ENCODE results near the gene IFIT5.
"Not testable (repeated sequence)": the region's sequence is repeated elsewhere in the genome, so short reads cannot be mapped to it uniquely, and the experiment has no call there.

IFIT5 gene

DNA sequence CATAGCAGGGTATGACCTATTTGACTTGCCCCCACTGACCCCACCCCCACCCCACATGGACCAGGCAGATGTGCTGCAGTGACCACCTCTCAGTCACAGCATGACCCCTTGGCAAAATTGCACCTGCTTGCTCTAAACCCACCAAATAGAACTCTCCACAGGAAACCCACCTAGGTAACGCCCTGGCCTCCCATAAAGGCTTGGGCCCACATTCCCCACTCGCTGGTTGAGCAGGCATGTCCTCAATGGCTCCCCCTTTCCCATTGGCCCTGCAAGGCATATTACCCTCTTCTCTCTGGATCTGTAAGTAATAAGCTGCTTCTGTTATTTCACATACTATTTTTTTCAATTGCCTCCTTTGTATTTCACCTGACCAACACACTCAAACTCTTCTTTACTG lies 19.2 kb upstream of the IFIT5 start:
- DNase-seq, result no peak

- no peak for DNase-seq
Observed at GRCh38 chr10:89398003-89398749, 16.2 kb upstream of the IFIT5 start.

- DNase-seq, result no peak
Observed at GRCh38 chr10:89399956-89400355, 14.4 kb upstream of the IFIT5 start.

- no peak for DNase-seq
Observed at GRCh38 chr10:89403043-89403442, 11.3 kb upstream of the IFIT5 start.

- no peak for DNase-seq
Observed at GRCh38 chr10:89404104-89405047, 10.0 kb upstream of the IFIT5 start.

- DNase-seq, result not testable (repeated sequence)
Observed at GRCh38 chr10:89406178-89406577, 8.2 kb upstream of the IFIT5 start.

- not testable (repeated sequence) for DNase-seq
Observed at GRCh38 chr10:89407792-89408191, 6.6 kb upstream of the IFIT5 start.

DNA sequence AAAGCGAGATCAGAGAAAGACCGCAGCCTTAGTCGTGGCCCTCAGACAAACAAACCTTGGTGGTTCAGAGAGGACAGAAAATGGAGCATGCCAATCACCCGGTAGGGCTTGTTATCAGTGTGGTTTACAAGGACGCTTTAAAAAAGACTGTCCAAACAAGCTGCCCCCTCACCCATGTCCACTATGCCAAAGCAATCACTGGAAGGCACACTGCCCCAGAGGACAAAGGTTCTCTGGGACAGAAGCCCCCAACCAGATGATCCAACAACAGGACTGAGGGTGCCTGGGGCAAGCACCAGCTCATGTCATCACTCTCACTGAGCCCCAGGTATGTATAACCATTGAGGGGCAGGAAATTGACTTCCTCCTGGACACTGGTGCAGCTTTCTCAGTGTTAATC lies 5.1 kb upstream of the IFIT5 start:
- DNase-seq, result not testable (repeated sequence)

GRCh38 chr10:89410551-89410950 lies 3.8 kb upstream of the IFIT5 start:
- DNase-seq, result not testable (repeated sequence)

DNA sequence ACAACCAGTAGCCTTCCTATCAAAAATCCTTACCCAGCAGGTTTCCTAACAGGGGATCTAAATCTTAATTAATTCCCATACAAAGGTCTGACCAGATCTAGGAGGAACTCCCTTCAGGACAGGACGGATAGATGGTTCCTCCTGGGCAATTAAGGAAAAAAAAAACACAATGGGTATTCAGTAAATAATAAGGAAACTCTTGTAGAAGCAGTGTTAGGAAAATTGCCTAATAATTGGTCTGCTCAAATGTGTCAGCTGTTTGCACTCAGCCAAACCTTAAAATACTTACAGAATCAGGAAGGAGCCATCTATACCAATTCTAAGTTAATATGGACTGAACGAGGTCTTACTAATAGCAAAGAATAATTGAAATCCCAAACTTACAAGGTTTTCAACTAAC lies 3.2 kb upstream of the IFIT5 start:
- DNase-seq, result not testable (repeated sequence)

- not testable (repeated sequence) for DNase-seq
Observed at GRCh38 chr10:89412276-89412675, 2.1 kb upstream of the IFIT5 start.

GRCh38 chr10:89413398-89413912 lies 913 bp upstream of the IFIT5 start:
- no peak for DNase-seq

DNA sequence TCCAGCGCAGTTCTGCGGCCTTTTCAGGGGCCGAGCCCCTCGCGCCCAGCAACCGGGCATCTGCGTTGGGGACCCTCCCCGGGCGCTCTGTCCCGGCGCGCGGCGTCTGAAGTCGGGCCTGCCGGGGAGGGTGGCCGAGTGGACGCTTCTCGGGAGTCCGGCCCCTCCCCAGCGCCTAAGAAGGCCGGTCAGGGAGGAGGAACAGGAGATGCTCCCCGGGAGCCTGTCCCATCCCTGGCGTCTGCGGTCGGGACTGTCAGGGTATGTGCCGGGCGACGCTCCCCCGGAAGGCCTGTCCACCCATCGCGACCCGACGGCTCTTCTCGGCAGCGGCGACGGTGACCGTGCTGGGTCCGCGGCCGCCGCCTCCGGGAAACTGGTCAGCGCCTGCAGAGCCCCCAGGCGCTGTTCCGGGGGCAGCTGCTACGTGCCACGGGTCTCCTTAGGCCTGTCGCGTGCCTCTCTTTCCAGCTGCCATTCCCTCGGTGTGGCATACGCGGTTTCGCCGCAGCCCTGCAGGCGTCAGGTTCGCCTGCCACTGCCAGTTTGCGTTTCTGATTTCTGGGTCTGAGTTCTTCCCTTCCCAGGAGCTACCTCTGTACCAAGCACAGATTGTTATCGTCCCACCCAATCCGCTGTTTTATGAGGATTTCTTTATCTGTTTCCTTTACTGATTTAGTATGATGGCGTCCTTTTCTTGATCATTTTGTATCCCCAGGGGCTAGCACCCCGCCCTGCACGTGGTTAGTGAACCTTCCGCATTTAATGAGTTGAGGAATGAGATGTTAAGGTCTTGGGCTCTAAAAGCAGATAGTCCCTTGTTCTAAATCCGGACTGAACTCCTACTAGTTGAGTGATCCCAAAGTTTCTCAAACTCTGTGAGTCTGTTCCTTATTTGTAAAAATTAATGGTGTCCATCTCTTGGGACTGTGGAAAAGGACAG lies 782 bp downstream of the IFIT5 start:
- peak; percentile 31 for DNase-seq

DNA sequence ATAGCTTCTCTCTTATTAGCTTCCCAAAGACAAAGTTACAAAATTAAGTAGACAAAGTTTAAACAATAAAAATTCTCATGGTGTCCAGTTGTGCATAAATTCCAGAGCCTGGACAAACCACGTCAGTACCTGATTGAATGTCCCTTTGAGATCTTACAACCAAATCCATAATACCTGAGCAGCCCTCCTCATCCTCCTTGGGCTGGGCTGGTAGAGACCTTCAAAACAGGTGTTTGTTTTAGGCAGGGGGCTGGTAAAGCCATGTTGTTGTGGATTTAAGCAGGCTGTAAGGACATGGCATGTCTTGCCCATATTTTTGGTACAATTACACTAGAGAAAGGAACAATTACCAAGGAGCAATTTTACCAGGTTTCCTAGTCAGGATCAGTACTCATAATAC lies 2.1 kb downstream of the IFIT5 start:
- no peak for DNase-seq

GRCh38 chr10:89419548-89419947 lies 5.2 kb downstream of the IFIT5 start:
- DNase-seq, result no peak

- no peak for DNase-seq
Observed at GRCh38 chr10:89421018-89421476, 6.7 kb downstream of the IFIT5 start.

- DNase-seq, result no peak
Observed at GRCh38 chr10:89425000-89425399, 10.6 kb downstream of the IFIT5 start.

DNA sequence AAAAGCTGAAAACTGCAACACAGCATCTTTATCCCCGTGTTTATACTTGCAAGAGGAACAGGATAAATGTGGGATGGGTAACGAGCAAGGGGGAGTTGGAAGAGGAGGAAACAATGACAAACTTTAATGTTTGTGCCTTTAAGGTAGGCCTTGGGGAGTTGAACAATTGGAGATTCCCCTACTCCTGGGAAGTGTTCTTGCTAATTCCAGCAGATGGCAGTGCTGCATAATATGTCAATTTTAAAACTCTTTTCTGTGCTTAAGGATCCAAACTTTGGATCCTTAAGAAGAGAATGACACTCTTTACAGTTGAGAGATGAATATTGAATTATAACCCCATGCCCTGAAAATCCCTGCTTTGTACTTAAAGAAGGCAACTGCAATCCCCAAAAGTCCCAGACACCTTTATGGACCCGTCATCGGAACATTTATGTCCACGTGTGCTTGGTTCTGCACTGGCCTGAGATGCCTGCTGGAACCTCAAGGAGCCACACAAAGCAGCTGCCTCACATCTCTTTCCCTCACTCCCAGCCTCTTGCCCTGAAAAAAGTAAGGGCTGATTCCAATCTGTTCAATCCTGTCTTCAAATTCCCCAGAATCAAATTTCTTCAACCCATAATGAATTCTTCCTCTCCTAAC lies 12.0 kb downstream of the IFIT5 start:
- no peak for DNase-seq

DNA sequence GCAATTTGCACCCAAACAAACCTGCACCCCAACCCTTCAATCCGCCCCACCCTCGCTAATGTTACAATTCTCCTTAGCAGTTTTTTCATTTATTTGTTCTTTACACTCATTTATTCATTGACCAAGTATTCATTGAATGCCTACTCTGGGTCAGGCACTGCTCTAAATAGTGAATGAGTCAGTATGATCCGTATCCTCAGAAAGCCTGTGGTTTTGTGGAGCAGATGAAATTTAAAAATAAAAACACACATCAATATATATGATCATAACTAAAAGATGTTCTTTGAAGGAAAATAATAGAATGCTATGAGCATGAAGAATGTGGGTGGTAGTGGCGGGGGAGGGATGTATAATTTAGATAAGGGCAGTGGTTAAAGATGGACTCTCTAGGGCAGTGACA lies 13.3 kb downstream of the IFIT5 start:
- no peak for DNase-seq

DNA sequence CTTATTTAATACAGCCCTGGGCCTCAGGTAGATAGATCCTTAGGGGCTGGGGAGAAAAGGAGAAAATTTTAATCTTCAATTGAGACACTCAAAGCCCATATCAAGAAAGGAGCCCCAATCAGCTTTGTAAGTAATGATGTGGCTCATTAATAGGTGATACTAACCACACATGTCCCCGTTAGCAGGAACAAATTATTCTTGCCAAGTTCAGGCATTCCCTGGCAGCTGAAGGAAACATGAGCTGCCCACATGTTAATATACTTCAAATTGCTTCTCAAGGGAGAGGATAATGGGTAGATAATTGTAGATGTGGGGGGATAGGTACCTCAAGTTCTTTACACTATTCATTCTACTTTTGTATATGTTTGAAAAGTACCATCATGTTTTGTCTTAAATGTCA lies 14.5 kb downstream of the IFIT5 start:
- no peak for DNase-seq

GRCh38 chr10:89431977-89432376 lies 17.6 kb downstream of the IFIT5 start:
- DNase-seq, result no peak

DNA sequence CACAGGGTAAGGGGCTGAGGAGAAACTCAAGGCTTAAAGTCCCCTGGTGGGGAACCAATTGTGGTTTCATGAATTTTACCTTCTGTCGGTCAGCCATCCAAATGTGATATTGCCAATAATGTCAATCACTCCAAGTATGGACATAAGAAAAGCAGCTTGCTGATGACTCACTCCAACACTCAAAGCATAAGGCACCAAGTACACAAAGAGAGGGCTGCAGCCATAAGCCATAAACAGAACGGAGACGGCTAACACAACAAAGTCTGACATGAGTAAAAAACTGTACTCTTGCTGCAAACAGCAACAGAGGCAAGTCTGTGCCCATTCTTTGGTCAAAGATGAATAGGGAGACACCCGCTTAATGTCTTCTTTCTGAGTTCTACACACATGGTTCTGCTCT lies 24.2 kb downstream of the IFIT5 start:
- DNase-seq, result no peak
